ENCODE measurements around the gene NABP2. TPM values are rescaled to one million over a fixed set of nuclear protein-coding genes. Genes with fewer than 3 reads are reported as not detected.

Gene NABP2
- total RNA-seq, 2 donors from 2014 or later, result 11.9 to 16.3 TPM

DNA sequence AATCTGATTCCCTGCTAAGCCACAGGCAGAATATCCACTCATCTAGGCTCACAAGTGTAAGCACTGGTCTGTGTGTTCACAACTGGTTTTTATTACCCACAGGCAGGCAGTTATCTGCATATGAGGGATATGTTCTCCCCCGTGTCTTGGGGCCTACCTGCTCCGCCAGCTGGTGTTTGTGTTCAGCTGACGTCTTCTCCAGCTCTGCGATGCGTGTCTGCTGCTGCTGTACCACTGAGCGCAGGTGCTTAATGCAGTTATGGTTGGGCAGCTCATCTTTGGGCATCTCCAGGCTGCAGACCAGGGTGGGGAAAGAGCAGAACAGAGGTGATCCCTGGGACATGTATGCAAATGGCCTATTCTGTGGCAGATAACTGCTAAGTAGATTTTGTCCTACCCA lies 16.1 kb upstream of the NABP2 start:
- WGBS, 2 donors, result 89 to 100% methylated on average over 1 to 6 of the region's 6 CpGs

GRCh38 chr12:56212361-56212760 lies 11.8 kb upstream of the NABP2 start:
- no peak overlapping the region for H3K27ac ChIP-seq
- H3K9me3 ChIP-seq, result no peaks in the 10 kb centered on the region
- intact Hi-C loops (cut with DNase I), result loop anchor here (10.0 kb wide), 1 partner anchor 62 kb away; no protein-coding TSS in a partner anchor
- no peak overlapping the region for H3K4me3 ChIP-seq
- no peak for ATAC-seq
- no peak for TF ChIP-seq POLR2A (IDR thresholded peaks at IDR 0.05)
- TF ChIP-seq, protein P1, sequence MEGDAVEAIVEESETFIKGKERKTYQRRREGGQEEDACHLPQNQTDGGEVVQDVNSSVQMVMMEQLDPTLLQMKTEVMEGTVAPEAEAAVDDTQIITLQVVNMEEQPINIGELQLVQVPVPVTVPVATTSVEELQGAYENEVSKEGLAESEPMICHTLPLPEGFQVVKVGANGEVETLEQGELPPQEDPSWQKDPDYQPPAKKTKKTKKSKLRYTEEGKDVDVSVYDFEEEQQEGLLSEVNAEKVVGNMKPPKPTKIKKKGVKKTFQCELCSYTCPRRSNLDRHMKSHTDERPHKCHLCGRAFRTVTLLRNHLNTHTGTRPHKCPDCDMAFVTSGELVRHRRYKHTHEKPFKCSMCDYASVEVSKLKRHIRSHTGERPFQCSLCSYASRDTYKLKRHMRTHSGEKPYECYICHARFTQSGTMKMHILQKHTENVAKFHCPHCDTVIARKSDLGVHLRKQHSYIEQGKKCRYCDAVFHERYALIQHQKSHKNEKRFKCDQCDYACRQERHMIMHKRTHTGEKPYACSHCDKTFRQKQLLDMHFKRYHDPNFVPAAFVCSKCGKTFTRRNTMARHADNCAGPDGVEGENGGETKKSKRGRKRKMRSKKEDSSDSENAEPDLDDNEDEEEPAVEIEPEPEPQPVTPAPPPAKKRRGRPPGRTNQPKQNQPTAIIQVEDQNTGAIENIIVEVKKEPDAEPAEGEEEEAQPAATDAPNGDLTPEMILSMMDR (IDR thresholded peaks at IDR 0.05), result no peak
- no peak for DNase-seq
- H3K36me3 ChIP-seq (replicated peaks in 1 of 2; ENCODE audit: insufficient read depth in 1 of 2, low read depth in 2 of 2), result peaks cover 12 to 33% of the 10 kb centered on the region in 2 donors
- H3K4me1 ChIP-seq, result peaks cover 7% of the 10 kb centered on the region
- H3K27me3 ChIP-seq, result no peaks in the 10 kb centered on the region
- 75% methylated on average over 1 of the region's 1 CpG for WGBS, 2 donors

More for the DNA sequence above, 16.1 kb upstream of the NABP2 start:
- H3K4me1 ChIP-seq, result no peaks in the 10 kb centered on the region
- no peaks in the 10 kb centered on the region for H3K9me3 ChIP-seq
- H3K27ac ChIP-seq, result no peak overlapping the region
- H3K27me3 ChIP-seq, result no peaks in the 10 kb centered on the region
- ATAC-seq (no peak), DNase-seq (no peak)
- intact Hi-C loops (cut with DNase I), result no loop called here
- peaks cover 4 to 36% of the 10 kb centered on the region in 2 donors for H3K36me3 ChIP-seq (replicated peaks in 1 of 2; ENCODE audit: insufficient read depth in 1 of 2, low read depth in 2 of 2)
- no peak overlapping the region for H3K4me3 ChIP-seq
- no peak for TF ChIP-seq POLR2A (IDR thresholded peaks at IDR 0.05)
- TF ChIP-seq, protein P1 (IDR thresholded peaks at IDR 0.05), result no peak

- no peak overlapping the region for H3K27ac ChIP-seq
- H3K27me3 ChIP-seq, result no peaks in the 10 kb centered on the region
- ATAC-seq (no peak), DNase-seq (no peak)
- peaks cover 7% of the 10 kb centered on the region for H3K4me1 ChIP-seq
- intact Hi-C loops (cut with DNase I), result loop anchor here (10.0 kb wide), 1 partner anchor 61 kb away; no protein-coding TSS in a partner anchor
- H3K4me3 ChIP-seq, result no peak overlapping the region
- WGBS, 2 donors, result 75 to 80% methylated on average over 5 of the region's 5 CpGs
- H3K9me3 ChIP-seq, result no peaks in the 10 kb centered on the region
- peaks cover 12 to 27% of the 10 kb centered on the region in 2 donors for H3K36me3 ChIP-seq (replicated peaks in 1 of 2; ENCODE audit: insufficient read depth in 1 of 2, low read depth in 2 of 2)
- no peak for TF ChIP-seq POLR2A (IDR thresholded peaks at IDR 0.05)
- TF ChIP-seq, protein P1 (IDR thresholded peaks at IDR 0.05), result no peak
Observed at GRCh38 chr12:56213878-56214277, 10.3 kb upstream of the NABP2 start.

DNA sequence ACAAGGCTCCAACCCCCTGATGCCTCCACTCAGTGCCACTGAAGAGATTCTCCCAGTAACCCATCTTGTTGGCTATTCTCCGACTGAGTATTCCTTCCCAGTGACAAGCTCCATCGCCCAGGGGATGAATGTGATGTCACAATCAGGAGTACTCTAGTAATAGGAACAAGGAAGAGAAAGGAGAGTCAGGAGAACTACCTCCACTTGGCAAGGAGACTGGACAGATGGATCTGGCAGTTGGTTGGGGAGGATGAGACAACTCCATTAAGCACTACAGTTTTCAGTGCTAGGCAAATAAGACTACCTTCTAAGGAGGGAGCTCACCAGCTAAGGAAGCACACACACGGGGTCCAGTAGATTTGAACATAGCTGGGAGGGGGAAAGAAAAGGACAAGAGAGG lies 7.7 kb upstream of the NABP2 start:
- peaks cover 20% of the 10 kb centered on the region for H3K4me1 ChIP-seq
- H3K36me3 ChIP-seq (replicated peaks in 1 of 2; ENCODE audit: insufficient read depth in 1 of 2, low read depth in 2 of 2), result peaks cover 12 to 21% of the 10 kb centered on the region in 2 donors
- no peak overlapping the region for H3K27ac ChIP-seq
- no peak for ATAC-seq
- no peaks in the 10 kb centered on the region for H3K27me3 ChIP-seq
- intact Hi-C loops (cut with DNase I), result loop anchor here (10.0 kb wide), 1 partner anchor 58 kb away; no protein-coding TSS in a partner anchor
- TF ChIP-seq, protein P1 (IDR thresholded peaks at IDR 0.05), result no peak
- TF ChIP-seq POLR2A (IDR thresholded peaks at IDR 0.05), result no peak
- no peaks in the 10 kb centered on the region for H3K9me3 ChIP-seq
- DNase-seq, result no peak
- no peak overlapping the region for H3K4me3 ChIP-seq
- WGBS, 2 donors, result 68 to 85% methylated on average over 3 of the region's 3 CpGs

- Histone ChIP-seq H3K4me3 (no peak overlapping the region), H3K27me3 (no peaks in the 10 kb centered on the region), H3K9me3 (no peaks in the 10 kb centered on the region), H3K4me1 (peaks cover 43% of the 10 kb centered on the region), H3K27ac (peak overlapping the region in 1 of 4 donors; percentile 97), H3K36me3 (replicated peaks in 1 of 2; ENCODE audit: insufficient read depth in 1 of 2, low read depth in 2 of 2) (peaks cover 0 to 3% of the 10 kb centered on the region in 2 donors)
- no peak for DNase-seq
- TF ChIP-seq, protein P1 (IDR thresholded peaks at IDR 0.05), result no peak
- TF ChIP-seq POLR2A (IDR thresholded peaks at IDR 0.05), result no peak
- no peak for ATAC-seq
- intact Hi-C loops (cut with DNase I), result loop anchor here (10.0 kb wide), 1 partner anchor 55 kb away; no protein-coding TSS in a partner anchor
- WGBS, 2 donors, result 76 to 93% methylated on average over 9 of the region's 9 CpGs
Observed at GRCh38 chr12:56219840-56220239, 4.3 kb upstream of the NABP2 start.
